Activated gamma-delta T cell treated with Interleukin-2 at 50 U/mL for 16 hours (primary cell): ENCODE measurements around the gene AHRR.
"Not testable (repeated sequence)": the region's sequence is repeated elsewhere in the genome, so short reads cannot be mapped to it uniquely, and the experiment has no call there.

ENCODE experiments used
- DNase-seq: peaks from one replicate; pipeline ENCODE4 v3.0.0-alpha.2; 2020

AHRR gene

GRCh38 chr5:398475-399295 is 77.2 kb downstream of the AHRR start:
- DNase-seq = no peak

- DNase-seq = peak; percentile 53
Observed at GRCh38 chr5:399296-400281, 78.1 kb downstream of the AHRR start.

DNA sequence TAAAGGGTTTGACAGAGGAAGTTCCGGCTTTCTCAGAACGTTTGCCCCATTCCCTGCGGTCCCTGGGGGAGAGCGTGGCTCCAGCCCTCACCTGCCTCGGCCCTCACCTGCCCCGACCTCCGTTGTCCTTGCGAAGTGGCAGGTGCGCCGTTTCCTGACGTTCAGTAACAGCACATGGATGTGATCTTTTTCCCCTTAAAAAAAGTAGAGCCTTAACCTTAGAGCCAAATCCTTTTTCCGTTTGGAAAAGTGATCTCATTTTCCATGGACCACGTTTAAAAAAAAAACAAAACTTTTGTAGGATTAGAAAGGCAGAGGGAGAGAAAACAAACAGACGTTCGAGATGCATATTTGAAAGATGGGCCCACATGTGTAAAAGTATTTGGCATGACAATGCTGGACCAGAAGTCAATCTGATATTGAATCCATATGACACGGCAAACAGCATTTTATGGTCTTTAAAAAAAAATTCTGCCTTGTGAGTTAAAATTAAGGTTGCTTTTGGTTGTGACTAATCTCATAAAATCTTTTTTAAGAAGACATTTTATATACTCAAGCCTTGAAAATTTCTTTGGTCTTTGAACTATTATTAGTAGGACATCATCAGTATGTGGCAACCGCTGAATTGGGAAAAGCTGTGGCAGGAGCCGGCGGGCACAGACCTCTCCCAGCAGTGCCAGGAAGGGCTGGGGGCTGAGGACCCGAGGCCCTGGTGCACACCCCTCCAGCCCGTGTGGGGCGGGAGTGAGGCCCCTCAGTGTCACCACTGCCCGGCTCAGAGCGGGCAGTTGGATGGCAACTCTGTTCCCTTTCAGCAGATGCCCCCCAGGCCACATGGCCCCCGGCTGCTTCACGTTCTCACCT is 79.0 kb downstream of the AHRR start:
- DNase-seq = no peak

GRCh38 chr5:401146-402034 is 79.9 kb downstream of the AHRR start:
- DNase-seq = no peak

DNA sequence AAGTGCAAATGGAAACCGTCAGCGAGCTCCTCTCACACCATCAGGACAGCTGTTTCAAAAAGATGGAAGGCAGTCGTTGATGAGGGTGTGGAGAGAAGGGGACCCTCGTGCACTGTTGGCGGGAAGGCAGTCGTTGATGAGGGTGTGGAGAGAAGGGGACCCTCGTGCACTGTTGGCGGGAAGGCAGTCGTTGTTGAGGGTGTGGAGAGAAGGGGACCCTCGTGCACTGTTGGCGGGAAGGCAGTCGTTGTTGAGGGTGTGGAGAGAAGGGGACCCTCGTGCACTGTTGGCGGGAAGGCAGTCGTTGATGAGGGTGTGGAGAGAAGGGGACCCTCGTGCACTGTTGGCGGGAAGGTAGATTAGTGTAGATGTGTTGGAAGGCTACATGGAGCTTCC is 80.7 kb downstream of the AHRR start:
- DNase-seq = not testable (repeated sequence)

- no peak for DNase-seq
Observed at GRCh38 chr5:402615-403359, 81.3 kb downstream of the AHRR start.

DNA sequence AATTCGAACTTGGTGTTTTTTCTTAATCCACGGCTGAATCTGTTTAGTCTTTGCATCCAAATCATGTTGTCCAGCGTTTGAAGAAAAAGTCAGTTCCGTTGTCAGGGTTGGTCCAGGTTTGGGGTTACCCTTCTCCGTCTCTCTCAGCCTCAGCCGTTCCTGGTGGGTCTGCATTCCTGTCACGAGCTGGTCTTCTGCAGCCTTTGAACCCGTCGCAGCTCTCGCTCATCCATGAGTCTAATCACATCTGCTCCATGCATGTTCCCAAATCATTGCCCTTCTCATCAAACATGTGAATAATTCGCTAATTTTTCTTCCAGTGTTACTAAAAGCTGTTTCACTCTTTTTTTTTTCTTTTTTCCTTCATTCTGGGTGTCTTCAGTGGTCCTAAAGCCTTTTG is 82.5 kb downstream of the AHRR start:
- no peak for DNase-seq

DNA sequence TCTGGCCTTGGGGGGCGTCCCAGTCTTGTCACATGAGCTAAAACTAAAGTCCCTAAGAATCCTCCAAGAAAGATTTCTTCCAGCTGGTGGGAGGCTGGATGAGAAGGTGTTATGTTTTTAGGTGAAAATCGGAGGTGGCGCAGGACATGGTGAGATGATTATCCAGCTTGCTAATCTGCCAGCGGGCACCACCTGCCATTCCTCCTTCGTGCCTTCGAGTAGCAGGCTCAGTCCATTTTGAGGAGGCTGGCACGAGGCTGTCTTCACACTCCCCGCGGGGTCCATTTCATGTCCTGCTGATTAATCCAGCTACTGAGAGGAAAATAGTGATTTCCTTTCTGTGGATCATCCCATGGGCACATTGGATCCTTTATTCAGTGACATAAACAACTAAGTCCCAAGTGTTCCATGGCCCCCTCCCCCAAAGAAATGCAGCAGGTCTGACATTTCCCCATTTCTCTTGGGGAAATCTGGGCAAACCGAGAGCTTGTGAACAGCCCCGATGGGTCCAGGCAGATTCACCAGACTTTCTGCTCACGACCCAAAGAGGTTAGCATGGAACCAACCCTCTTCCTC is 83.2 kb downstream of the AHRR start:
- no peak for DNase-seq

DNA sequence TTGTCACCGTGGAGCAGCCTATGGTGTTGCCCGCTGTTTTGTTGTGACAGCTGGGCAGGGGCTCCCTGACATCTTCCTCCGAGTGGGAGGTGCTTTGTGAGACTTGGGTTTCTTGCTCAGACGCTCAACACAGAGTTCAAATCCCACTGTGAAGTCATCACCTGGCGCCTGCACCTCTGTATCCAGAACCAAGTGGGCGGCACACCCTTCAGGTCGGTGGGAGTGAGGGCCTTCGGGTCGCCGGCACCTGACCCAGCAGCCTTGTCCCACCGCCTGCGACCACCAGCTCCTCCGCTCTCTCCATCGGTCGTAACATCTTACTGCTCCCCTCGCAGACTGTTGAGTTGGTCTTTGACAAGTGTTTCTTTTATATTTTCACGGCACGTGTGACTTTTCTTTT is 83.9 kb downstream of the AHRR start:
- DNase-seq = no peak

GRCh38 chr5:406041-406440 is 84.5 kb downstream of the AHRR start:
- DNase-seq = no peak

GRCh38 chr5:407051-407450 is 85.5 kb downstream of the AHRR start:
- DNase-seq = no peak

DNA sequence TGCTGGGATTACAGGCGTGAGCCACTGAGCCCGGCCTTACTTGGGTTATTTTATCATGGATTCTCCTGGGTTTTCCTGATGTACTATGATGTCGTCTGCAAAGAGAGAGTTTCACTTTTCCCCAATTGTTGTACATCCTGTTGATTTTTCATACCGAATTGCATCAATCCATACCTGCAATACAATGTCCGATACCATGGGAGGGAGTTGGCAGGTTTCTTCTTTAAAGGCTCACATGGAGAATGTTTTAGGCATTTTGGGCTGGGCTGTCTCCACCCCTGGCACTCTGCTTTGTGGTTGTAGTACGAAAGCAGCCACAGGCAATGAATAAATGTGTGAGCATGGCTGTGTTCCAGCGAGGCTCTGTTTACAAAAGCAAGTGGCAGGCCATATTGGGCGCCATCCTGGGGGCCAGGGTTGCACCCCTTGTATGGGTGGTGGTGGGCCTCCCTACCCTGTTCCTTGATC is 86.3 kb downstream of the AHRR start:
- DNase-seq = no peak

DNA sequence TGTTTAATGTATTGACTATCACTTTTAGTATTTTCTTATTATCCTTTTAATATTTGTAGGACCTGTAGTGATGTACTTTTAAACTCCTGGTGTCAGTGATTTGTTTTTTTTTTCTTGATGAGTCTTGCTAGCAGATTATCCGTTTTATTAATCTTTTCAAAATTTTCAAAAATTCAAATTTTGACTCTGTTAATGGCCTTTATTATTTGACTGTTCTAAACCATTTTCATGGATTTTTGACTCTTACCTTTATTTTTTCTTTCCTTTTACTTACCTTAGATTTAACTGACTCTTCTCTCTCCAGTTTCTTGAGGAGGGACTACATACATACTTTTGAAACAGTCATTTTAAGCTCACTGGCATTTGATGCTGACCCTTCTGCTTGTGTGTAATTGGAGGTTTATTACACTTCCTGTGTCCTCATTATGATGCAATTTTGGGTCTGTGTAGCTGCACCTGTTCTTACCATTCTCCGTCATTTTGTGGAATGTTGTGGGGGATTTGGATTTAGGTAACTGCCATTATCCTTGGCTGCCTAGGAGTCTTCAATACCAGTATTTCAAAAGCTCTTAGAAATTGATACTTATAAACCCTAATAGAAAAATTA is 89.5 kb downstream of the AHRR start:
- no peak for DNase-seq

DNA sequence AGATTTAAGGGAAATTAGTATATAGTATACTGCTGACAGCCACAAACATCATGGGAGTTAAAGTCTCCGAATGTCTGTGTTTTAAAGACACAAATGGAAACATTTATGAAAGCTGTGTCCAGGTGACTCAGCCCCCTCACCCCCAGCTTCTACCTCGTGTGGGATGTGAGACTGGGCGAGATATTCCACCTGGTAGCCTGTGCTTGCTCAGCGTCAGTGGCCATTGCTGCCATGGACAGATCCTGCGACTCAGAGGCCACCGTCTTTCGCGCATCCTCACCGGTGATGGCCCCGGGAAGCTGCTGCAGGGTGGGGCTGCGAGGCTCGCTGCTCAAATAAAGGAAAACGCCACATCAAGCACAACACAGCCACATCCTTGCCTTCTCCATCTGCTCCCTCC is 90.2 kb downstream of the AHRR start:
- no peak for DNase-seq

GRCh38 chr5:414991-415927 is 93.7 kb downstream of the AHRR start:
- not testable (repeated sequence) for DNase-seq

DNA sequence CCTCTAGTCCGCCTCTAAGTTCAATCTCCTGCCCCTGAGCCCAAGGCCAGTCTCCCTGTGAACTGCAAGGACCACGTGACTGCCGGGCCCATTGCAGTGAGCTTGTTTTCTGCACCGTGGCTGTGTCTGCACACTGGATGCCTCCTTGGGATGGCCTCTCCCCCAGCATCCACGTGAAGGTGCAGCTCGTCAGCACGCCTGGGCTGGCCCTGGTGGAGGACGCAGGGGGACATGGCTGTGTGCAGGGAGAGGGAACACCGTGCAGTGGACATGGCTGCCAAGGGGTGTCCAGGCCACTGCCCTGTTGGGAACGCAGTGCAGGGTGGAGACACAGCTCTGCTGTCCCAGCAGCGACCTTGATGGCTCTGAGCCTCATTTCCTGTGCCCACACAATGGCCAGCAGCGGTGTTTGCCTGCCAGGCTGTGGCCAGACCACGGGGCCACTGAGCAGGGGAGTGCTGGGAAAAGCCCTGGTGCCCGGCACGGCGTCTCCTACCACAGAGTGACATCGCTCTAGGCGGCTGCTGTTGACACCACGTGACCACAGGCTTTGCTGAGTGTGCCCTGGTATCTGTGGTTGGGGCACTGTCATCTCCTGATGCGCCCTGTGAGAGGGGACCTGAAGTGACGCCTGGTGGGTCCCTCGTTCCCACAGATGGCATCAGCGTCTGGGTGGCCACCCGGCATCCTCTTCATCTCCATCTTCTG is 94.6 kb downstream of the AHRR start:
- DNase-seq = no peak

DNA sequence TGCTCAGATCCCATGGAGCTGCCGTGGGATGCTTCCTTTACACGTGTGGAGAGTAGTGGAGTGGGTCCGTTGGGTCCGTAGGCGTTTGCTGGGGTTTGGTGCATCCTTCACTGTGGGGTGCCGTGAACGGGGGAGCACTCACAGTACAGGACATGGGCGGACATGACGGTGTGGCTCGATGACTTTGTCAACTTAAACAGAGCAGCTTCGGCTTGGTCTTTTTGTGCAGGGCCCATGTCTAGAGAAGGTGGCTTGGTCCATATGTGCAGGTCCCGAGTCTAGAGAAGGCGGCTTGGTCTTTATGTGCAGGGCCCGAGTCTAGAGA is 95.1 kb downstream of the AHRR start:
- no peak for DNase-seq
